Nephron progenitor cell (in vitro differentiated cells): ENCODE data around the gene GREB1.

Experiments
- DNase-seq: peaks from one replicate; pipeline ENCODE4 v3.0.0; 2021
- H3K27ac Mint-ChIP-seq: 2 replicates; pipeline ENCODE4 v1.8.0; 2021; ENCODE audit warnings: mild to moderate bottlenecking, moderate library complexity, mixed read lengths
- H3K27me3 Mint-ChIP-seq: 2 replicates; pipeline ENCODE4 v1.8.0; 2021; ENCODE audit warnings: mild to moderate bottlenecking, low read depth, mixed read lengths; ENCODE audit not compliant: poor library complexity
- H3K36me3 Mint-ChIP-seq: 2 replicates; pipeline ENCODE4 v1.8.0; 2021; ENCODE audit warnings: low read depth, mixed read lengths
- H3K4me1 Mint-ChIP-seq: 2 replicates; pipeline ENCODE4 v1.8.0; 2021; ENCODE audit warnings: mixed read lengths
- H3K4me3 Mint-ChIP-seq: 2 replicates; pipeline ENCODE4 v1.8.0; 2021; ENCODE audit warnings: mild to moderate bottlenecking, moderate library complexity, mixed read lengths
- H3K9me3 Mint-ChIP-seq: 2 replicates; pipeline ENCODE4 v1.8.0; 2021; ENCODE audit warnings: mild to moderate bottlenecking, moderate library complexity, mixed read lengths
- TF ChIP-seq, protein P1 (sequence below): fragments of 200-600 bp; sonication (generic); IDR thresholded peaks from 2 replicates; pipeline ENCODE4 v1.5.0; 2021; ENCODE audit warnings: antibody characterized with exemption

The GREB1 gene

DNA sequence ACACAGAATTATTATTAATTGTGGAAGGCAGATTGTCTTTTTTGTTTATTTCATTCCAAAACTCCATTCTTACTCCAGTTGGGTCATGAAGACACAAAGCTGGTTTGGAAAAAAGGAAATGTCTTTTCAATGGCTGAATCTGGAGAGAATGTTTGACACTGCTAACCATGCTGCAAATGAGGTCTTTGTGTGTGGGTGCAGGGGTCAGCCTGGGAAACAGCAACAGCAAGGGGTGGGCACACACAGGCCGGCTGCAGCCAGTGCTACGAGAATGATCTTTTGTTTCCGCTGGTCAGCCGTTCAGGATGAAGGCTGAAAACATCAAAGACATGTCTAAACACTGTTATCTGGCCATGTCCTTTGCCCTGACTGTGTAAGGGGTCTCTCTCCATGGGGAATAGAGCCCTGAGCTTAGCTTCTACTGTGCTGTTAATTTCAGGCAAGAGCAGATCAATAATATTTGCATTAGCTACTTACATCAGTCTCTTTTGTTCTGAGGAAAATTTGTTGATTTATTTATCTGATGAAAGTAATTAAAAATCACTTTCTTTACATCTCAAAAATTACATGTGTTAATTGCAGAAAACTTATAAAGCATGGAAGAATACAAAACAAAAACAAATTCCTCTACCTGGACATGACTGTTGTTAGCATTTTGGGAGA, 34.6 kb upstream of the GREB1 start:
- peak overlapping the region; percentile 68 for H3K4me3 Mint-ChIP-seq

DNA sequence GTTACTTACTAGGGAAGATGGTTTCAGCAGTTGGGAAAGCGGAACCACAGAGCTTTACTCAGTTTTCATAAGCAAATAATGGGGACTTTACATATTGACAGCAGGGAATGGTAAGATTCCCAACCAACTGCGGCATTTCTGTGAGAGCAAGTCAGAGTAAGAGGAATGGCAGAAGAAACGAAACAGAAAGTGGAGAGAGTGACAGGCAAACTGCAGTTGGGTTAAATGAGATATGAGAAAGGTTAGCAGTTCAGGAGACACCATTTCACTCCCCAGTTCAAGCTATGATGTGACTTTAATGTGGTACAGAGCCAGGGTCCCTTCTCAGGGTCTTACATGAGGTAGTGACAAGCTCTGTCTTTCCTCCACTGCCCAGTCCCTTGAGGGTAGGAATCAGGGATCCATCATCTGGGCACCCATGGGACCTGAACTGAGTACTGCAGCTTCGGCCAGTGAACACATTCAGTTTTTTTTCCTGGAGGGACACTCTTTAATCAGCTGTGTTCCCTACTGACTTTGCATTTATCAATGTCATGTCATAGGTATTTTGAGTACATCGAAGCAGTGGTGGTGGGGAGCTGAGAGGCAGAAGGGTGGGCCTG, 33.0 kb upstream of the GREB1 start:
- peaks cover 45% of the 10 kb centered on the region for H3K4me1 Mint-ChIP-seq
- H3K4me3 Mint-ChIP-seq, result no peak overlapping the region

More for the DNA sequence above, 34.6 kb upstream of the GREB1 start:
- Mint-ChIP-seq H3K4me1 (peaks cover 61% of the 10 kb centered on the region), H3K27me3 (peaks cover 3% of the 10 kb centered on the region), H3K9me3 (peaks cover 16% of the 10 kb centered on the region), H3K36me3 (peaks cover 32% of the 10 kb centered on the region), H3K27ac (peak overlapping the region; percentile 98)
- DNase-seq, result peak; percentile 28
- TF ChIP-seq, protein P1, sequence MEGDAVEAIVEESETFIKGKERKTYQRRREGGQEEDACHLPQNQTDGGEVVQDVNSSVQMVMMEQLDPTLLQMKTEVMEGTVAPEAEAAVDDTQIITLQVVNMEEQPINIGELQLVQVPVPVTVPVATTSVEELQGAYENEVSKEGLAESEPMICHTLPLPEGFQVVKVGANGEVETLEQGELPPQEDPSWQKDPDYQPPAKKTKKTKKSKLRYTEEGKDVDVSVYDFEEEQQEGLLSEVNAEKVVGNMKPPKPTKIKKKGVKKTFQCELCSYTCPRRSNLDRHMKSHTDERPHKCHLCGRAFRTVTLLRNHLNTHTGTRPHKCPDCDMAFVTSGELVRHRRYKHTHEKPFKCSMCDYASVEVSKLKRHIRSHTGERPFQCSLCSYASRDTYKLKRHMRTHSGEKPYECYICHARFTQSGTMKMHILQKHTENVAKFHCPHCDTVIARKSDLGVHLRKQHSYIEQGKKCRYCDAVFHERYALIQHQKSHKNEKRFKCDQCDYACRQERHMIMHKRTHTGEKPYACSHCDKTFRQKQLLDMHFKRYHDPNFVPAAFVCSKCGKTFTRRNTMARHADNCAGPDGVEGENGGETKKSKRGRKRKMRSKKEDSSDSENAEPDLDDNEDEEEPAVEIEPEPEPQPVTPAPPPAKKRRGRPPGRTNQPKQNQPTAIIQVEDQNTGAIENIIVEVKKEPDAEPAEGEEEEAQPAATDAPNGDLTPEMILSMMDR, result no peak

DNA sequence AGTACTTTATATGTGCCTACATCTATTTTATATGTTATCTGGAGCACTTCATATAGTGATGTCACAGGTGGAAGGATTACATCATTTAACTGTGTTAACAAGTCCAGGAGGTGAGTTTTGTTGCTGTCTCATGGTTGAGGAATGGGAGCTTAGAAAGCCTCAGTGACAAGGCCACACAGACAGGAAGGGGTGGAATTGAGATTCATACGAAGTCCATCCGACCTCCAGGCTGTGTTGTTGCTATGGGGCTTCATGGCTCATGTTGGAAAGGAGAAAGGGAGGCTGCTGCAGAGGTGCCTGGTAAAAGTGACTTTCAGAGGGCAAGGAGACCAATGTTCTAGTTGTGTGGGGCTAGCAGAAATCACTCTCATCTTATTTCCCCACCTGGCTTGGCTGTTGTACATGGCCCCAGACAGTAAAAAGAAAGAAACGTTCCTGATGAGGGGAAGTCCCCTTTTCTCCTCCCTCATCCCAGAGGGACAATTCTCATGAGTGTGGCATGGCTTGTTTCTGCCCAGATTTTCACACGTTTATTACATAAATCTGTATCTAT, 31.0 kb upstream of the GREB1 start:
- DNase-seq, result no peak
- peaks cover 3% of the 10 kb centered on the region for H3K27me3 Mint-ChIP-seq
- H3K27ac Mint-ChIP-seq, result no peak overlapping the region

More for the DNA sequence above, 33.0 kb upstream of the GREB1 start:
- H3K36me3 Mint-ChIP-seq, result peaks cover 40% of the 10 kb centered on the region
- H3K27me3 Mint-ChIP-seq, result peaks cover 3% of the 10 kb centered on the region
- peaks cover 20% of the 10 kb centered on the region for H3K9me3 Mint-ChIP-seq
- DNase-seq, result no peak
- H3K27ac Mint-ChIP-seq, result peak overlapping the region; percentile 65
- TF ChIP-seq, protein P1, result no peak

DNA sequence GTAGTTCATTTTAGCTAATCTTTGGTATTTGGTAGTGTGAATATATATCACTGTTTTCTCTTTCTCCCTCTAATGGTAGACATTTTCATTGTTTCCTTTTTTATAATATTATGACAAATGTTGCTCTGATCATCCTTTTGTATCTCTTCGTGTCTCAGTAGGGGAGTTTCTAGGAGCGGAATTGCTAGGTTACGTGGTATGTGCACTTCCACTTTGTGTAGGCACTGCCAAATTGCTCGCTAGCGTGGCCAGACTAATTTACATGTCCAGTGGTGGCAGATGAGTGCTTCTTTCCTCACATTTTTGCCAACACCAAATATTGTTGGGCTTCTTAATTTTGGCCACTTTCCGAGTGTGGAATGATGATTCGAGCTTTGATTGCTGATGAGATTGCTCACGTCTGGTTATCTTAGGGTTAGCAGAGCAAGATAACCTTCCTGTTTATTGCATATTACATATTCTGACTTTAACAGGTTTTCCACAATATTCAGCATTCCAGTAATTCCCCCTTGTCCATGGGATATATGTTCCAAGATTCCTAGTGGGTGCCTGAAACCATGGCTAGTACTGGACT, 30.4 kb upstream of the GREB1 start:
- Mint-ChIP-seq H3K36me3 (peaks cover 45% of the 10 kb centered on the region), H3K4me3 (no peak overlapping the region), H3K4me1 (peaks cover 22% of the 10 kb centered on the region), H3K27ac (no peak overlapping the region), H3K27me3 (peaks cover 3% of the 10 kb centered on the region), H3K9me3 (peaks cover 20% of the 10 kb centered on the region)
- no peak for DNase-seq
- TF ChIP-seq, protein P1, result no peak

More for the DNA sequence above, 31.0 kb upstream of the GREB1 start:
- TF ChIP-seq, protein P1, result no peak
- Mint-ChIP-seq H3K4me3 (no peak overlapping the region), H3K4me1 (peaks cover 28% of the 10 kb centered on the region), H3K36me3 (peaks cover 40% of the 10 kb centered on the region), H3K9me3 (peaks cover 20% of the 10 kb centered on the region)

DNA sequence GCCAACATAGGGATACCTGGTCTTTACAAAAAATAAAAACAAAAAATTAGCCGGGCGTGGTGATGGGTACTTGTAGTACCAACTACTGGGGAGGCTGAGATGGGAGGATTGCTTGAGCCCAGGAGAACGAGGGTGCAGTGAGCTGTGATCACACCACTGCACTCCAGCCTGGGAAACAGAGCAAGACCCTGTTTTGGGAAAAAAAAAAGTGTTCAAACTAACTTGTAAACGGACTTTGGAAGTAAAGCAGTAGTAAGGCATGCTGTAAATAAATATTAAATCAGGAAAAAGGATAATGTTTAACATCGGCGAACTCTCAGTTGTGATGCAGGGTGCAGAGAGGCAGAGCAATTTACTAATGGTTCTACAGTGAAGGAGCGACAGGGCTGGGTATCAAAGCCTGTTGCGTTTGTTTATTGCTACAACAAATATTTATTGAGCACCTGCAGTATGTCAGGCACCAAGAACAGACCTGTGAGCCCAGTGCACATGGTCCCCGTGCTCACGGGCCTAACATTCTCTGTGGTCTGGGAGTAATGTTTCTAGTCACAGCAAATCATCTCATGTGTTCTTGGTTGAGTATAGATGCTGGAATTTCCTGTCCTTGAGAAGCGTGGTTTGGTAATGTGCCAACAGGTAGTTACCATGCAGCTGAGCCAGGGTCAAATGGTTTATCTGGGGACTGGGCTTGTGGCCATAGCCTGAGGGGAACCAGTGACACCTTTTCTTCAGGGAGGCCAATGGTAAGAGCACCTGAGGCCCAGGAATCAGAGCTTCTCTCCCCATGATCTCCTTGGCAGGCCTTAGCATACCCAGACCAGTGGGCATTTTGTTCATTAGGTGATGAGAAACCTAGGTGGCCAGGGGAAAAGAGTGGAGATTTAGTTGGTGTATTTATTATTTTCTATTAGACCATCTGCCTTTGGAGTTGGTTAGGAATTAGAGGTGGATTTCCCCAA, 27.9 kb upstream of the GREB1 start:
- peaks cover 50% of the 10 kb centered on the region for H3K36me3 Mint-ChIP-seq
- TF ChIP-seq, protein P1, result no peak
- H3K27me3 Mint-ChIP-seq, result peaks cover 3% of the 10 kb centered on the region
- DNase-seq, result no peak
- H3K4me3 Mint-ChIP-seq, result no peak overlapping the region
- peak overlapping the region; percentile 79 for H3K27ac Mint-ChIP-seq
- peaks cover 2% of the 10 kb centered on the region for H3K4me1 Mint-ChIP-seq
- peaks cover 20% of the 10 kb centered on the region for H3K9me3 Mint-ChIP-seq
